Epithelial cell of proximal tubule (primary cell): ENCODE data around the gene ZNF440. TPM values are rescaled to one million over a fixed set of nuclear protein-coding genes. Genes with fewer than 3 reads are reported as not detected.
"Not testable (repeated sequence)": the region's sequence is repeated elsewhere in the genome, so short reads cannot be mapped to it uniquely, and the experiment has no call there.

Experiments used
- DNase-seq: peaks from one replicate; pipeline ENCODE4 v3.0.0-alpha.2; 2011; ENCODE audit warnings: low read depth
- H3K4me3 ChIP-seq: 2 replicates; pipeline ENCODE4 v1.5.1; 2011; ENCODE audit warnings: low read depth, mild to moderate bottlenecking, low read length
- CTCF ChIP-seq: conservative IDR thresholded peaks from 2 replicates; pipeline ENCODE4 v1.5.1; 2012; ENCODE audit warnings: low read depth, mild to moderate bottlenecking, low read length
- total RNA-seq: library from RNA; depleted of rRNA; stranded (reverse); fragments of >200 nt; gene quantifications from 2 replicates; pipeline ENCODE4 v1.2.3, GENCODE V29; 2015

The ZNF440 gene
- total RNA-seq, 1 donor from 2014 or later: 2.7 TPM

- DNase-seq: no peak
- no peak for TF ChIP-seq CTCF
These were observed 15.4 kb upstream of the ZNF440 start, which contains the start of gene ZNF491 for GRCh38 chr19:11798391-11799330. Gene ZNF491 (plus strand): TSS chr19:11798523. CDS start chr19:11805954, 7,431 bp downstream.

GRCh38 chr19:11806354-11807098 lies 7.5 kb upstream of the ZNF440 start:
- no peak for TF ChIP-seq CTCF
- no peak for DNase-seq
- no peak overlapping the region for H3K4me3 ChIP-seq

More at GRCh38 chr19:11798391-11799330, 15.4 kb upstream of the ZNF440 start, which contains the start of gene ZNF491:
- peak within 1 kb of the TSS; percentile 77 for H3K4me3 ChIP-seq

GRCh38 chr19:11807099-11807380 lies 7.0 kb upstream of the ZNF440 start:
- no peak for TF ChIP-seq CTCF
- no peak for DNase-seq
- no peak overlapping the region for H3K4me3 ChIP-seq

- DNase-seq: no peak
- TF ChIP-seq CTCF: no peak
- H3K4me3 ChIP-seq: peak overlapping the region; percentile 93
These were observed 407 bp upstream of the ZNF440 start for GRCh38 chr19:11813703-11814028.

GRCh38 chr19:11814700-11815035 lies 595 bp downstream of the ZNF440 start:
- DNase-seq: no peak
- no peak for TF ChIP-seq CTCF
- H3K4me3 ChIP-seq: peak overlapping the region; percentile 93

- no peak for DNase-seq
- H3K4me3 ChIP-seq: no peak overlapping the region
- TF ChIP-seq CTCF: no peak
These were observed 7.5 kb downstream of the ZNF440 start for GRCh38 chr19:11821474-11822109.

- H3K4me3 ChIP-seq, DNase-seq: not testable (repeated sequence)
These were observed 15.1 kb downstream of the ZNF440 start for GRCh38 chr19:11828957-11829876.
